ENCODE measurements around the gene DLEC1. TPM values are rescaled to one million over a fixed set of nuclear protein-coding genes. Genes with fewer than 3 reads are reported as not detected.

The DLEC1 gene
- total RNA-seq, 4 donors from 2014 or later = 0.19 to 0.42 (median 0.37) TPM

- H3K27me3 ChIP-seq = no peaks in the 10 kb centered on the region
- H3K27ac ChIP-seq (replicated peaks in 1 of 4) = no peak overlapping the region
- H3K36me3 ChIP-seq = peaks cover 0 to 24% (median 14%) of the 10 kb centered on the region in 4 donors
- DNase-seq (ENCODE audit: extremely low spot score) = no peak
- 95% methylated on average over 6 of the region's 6 CpGs for WGBS
- TF ChIP-seq EP300 (IDR thresholded peaks at IDR 0.05) = no peak
- H3K4me3 ChIP-seq = no peak overlapping the region
- intact Hi-C loops (cut with DNase I) = loop anchor here (5.0 kb wide), 1 partner anchor 42 kb away; no protein-coding TSS in a partner anchor
- H3K4me1 ChIP-seq = peaks cover 14 to 42% (median 36%) of the 10 kb centered on the region in 4 donors
- H3K9me3 ChIP-seq = no peaks in the 10 kb centered on the region
These were observed 38.6 kb upstream of the DLEC1 start for GRCh38 chr3:38000242-38000916.

GRCh38 chr3:38000965-38001455 lies 38.0 kb upstream of the DLEC1 start:
- no CpG with 5 or more reads among the region's 6 CpGs for WGBS
- no peaks in the 10 kb centered on the region for H3K9me3 ChIP-seq
- H3K36me3 ChIP-seq = peaks cover 0 to 31% (median 18%) of the 10 kb centered on the region in 4 donors
- peaks cover 14 to 45% (median 37%) of the 10 kb centered on the region in 4 donors for H3K4me1 ChIP-seq
- no peak for TF ChIP-seq EP300 (IDR thresholded peaks at IDR 0.05)
- TF ChIP-seq CTCF (IDR thresholded peaks at IDR 0.05) = no peak
- no peak for TF ChIP-seq POLR2A (IDR thresholded peaks at IDR 0.05; ENCODE audit: low read depth)
- TF ChIP-seq POLR2AphosphoS5 (IDR thresholded peaks at IDR 0.05) = no peak
- H3K4me3 ChIP-seq = no peak overlapping the region
- H3K27ac ChIP-seq (replicated peaks in 1 of 4) = no peak overlapping the region
- intact Hi-C loops (cut with DNase I) = loop anchor here (5.0 kb wide), 1 partner anchor 41 kb away; no protein-coding TSS in a partner anchor
- H3K27me3 ChIP-seq = no peaks in the 10 kb centered on the region
- no peak for DNase-seq (ENCODE audit: extremely low spot score)

- Histone ChIP-seq H3K9me3 (no peaks in the 10 kb centered on the region), H3K4me3 (no peak overlapping the region), H3K27ac (replicated peaks in 1 of 4) (no peak overlapping the region), H3K4me1 (peaks cover 14 to 45% (median 37%) of the 10 kb centered on the region in 4 donors), H3K27me3 (no peaks in the 10 kb centered on the region), H3K36me3 (peaks cover 0 to 36% (median 20%) of the 10 kb centered on the region in 4 donors)
- WGBS = 84% methylated on average over 5 of the region's 9 CpGs
- no peak for DNase-seq (ENCODE audit: extremely low spot score)
- TF ChIP-seq POLR2AphosphoS5 (IDR thresholded peaks at IDR 0.05) = no peak
- intact Hi-C loops (cut with DNase I) = loop anchor here (5.0 kb wide), 1 partner anchor 41 kb away; no protein-coding TSS in a partner anchor
These were observed 37.4 kb upstream of the DLEC1 start for GRCh38 chr3:38001456-38002081.

GRCh38 chr3:38002291-38002876 lies 36.6 kb upstream of the DLEC1 start:
- no peak overlapping the region for H3K27ac ChIP-seq (replicated peaks in 1 of 4)
- no peaks in the 10 kb centered on the region for H3K27me3 ChIP-seq
- no peak for DNase-seq (ENCODE audit: extremely low spot score)
- intact Hi-C loops (cut with DNase I) = loop anchor here (5.0 kb wide), 1 partner anchor 40 kb away; no protein-coding TSS in a partner anchor
- peaks cover 14 to 40% (median 35%) of the 10 kb centered on the region in 4 donors for H3K4me1 ChIP-seq
- WGBS = 93% methylated on average over 6 of the region's 6 CpGs
- TF ChIP-seq CTCF (IDR thresholded peaks at IDR 0.05) (no peak), POLR2A (IDR thresholded peaks at IDR 0.05; ENCODE audit: low read depth) (no peak), POLR2AphosphoS5 (IDR thresholded peaks at IDR 0.05) (no peak), EP300 (IDR thresholded peaks at IDR 0.05) (no peak)
- H3K4me3 ChIP-seq = no peak overlapping the region
- peaks cover 0 to 43% (median 23%) of the 10 kb centered on the region in 4 donors for H3K36me3 ChIP-seq
- H3K9me3 ChIP-seq = no peaks in the 10 kb centered on the region

GRCh38 chr3:38002940-38003339 lies 36.1 kb upstream of the DLEC1 start:
- intact Hi-C loops (cut with DNase I) = loop anchor here (5.0 kb wide), 1 partner anchor 39 kb away; no protein-coding TSS in a partner anchor
- H3K27me3 ChIP-seq = no peaks in the 10 kb centered on the region
- DNase-seq (ENCODE audit: extremely low spot score) = no peak
- H3K9me3 ChIP-seq = no peaks in the 10 kb centered on the region
- H3K27ac ChIP-seq (replicated peaks in 1 of 4) = no peak overlapping the region
- TF ChIP-seq POLR2AphosphoS5 (IDR thresholded peaks at IDR 0.05) (no peak), POLR2A (IDR thresholded peaks at IDR 0.05; ENCODE audit: low read depth) (no peak), EP300 (IDR thresholded peaks at IDR 0.05) (no peak), CTCF (IDR thresholded peaks at IDR 0.05) (no peak)
- peaks cover 0 to 49% (median 29%) of the 10 kb centered on the region in 4 donors for H3K36me3 ChIP-seq
- 74% methylated on average over 5 of the region's 9 CpGs for WGBS
- H3K4me1 ChIP-seq = peaks cover 12 to 35% (median 29%) of the 10 kb centered on the region in 4 donors
- H3K4me3 ChIP-seq = no peak overlapping the region

All from esophagus muscularis mucosa (tissue), 4 donors.